Occipital lobe (tissue), 2 donors: Measurements from ENCODE around the gene LEKR1. TPM values are rescaled to one million over a fixed set of nuclear protein-coding genes. Genes with fewer than 3 reads are reported as not detected.
"Not testable (repeated sequence)": the region's sequence is repeated elsewhere in the genome, so short reads cannot be mapped to it uniquely, and the experiment has no call there.

ENCODE experiments used
- DNase-seq: peaks from one replicate; lab custom pipeline; 2025; lab: John Stamatoyannopoulos, UW
- total RNA-seq: library from RNA; depleted of rRNA; stranded (reverse); fragments of >200 nt; gene quantifications from one replicate; pipeline ENCODE4 v1.2.3, GENCODE V29; 2014

LEKR1 gene
- total RNA-seq, 1 donor from 2014 or later, result 0.78 TPM

GRCh38 chr3:156836701-156837100, 10.5 kb downstream of the LEKR1 start:
- no peak for DNase-seq

- no peak for DNase-seq
Observed at GRCh38 chr3:156837115-156837514, 11.0 kb downstream of the LEKR1 start.

- DNase-seq, result no peak
Observed at GRCh38 chr3:156838035-156838434, 11.9 kb downstream of the LEKR1 start.

GRCh38 chr3:156840826-156841689, 14.9 kb downstream of the LEKR1 start:
- no peak for DNase-seq

- no peak for DNase-seq
Observed at GRCh38 chr3:156843071-156843808, 17.1 kb downstream of the LEKR1 start.

GRCh38 chr3:156847752-156848448, 21.7 kb downstream of the LEKR1 start:
- no peak for DNase-seq

GRCh38 chr3:156859578-156859977, 33.4 kb downstream of the LEKR1 start:
- DNase-seq, result no peak

- no peak for DNase-seq
Observed at GRCh38 chr3:156860873-156861272, 34.7 kb downstream of the LEKR1 start.

GRCh38 chr3:156862338-156862737, 36.2 kb downstream of the LEKR1 start:
- DNase-seq, result no peak

GRCh38 chr3:156865732-156866131, 39.6 kb downstream of the LEKR1 start:
- no peak for DNase-seq

GRCh38 chr3:156867174-156867573, 41.0 kb downstream of the LEKR1 start:
- no peak for DNase-seq

- DNase-seq, result no peak
Observed at GRCh38 chr3:156867920-156868319, 41.8 kb downstream of the LEKR1 start.

- no peak for DNase-seq
Observed at GRCh38 chr3:156873906-156874305, 47.8 kb downstream of the LEKR1 start.

GRCh38 chr3:156879491-156879890, 53.3 kb downstream of the LEKR1 start:
- DNase-seq, result not testable (repeated sequence)

- no peak for DNase-seq
Observed at GRCh38 chr3:156885761-156886160, 59.6 kb downstream of the LEKR1 start.

- DNase-seq, result no peak
Observed at GRCh38 chr3:156888176-156888575, 62.0 kb downstream of the LEKR1 start.

GRCh38 chr3:156888576-156888975, 62.4 kb downstream of the LEKR1 start:
- DNase-seq, result no peak

- no peak for DNase-seq
Observed at GRCh38 chr3:156892701-156893100, 66.5 kb downstream of the LEKR1 start.

GRCh38 chr3:156895374-156895773, 69.2 kb downstream of the LEKR1 start:
- not testable (repeated sequence) for DNase-seq

- not testable (repeated sequence) for DNase-seq
Observed at GRCh38 chr3:156897851-156898250, 71.7 kb downstream of the LEKR1 start.

GRCh38 chr3:156898296-156898880, 72.2 kb downstream of the LEKR1 start:
- no peak for DNase-seq

- no peak for DNase-seq
Observed at GRCh38 chr3:156899951-156900350, 73.8 kb downstream of the LEKR1 start.
